ENCODE data around the gene TENM4.

The TENM4 gene

DNA sequence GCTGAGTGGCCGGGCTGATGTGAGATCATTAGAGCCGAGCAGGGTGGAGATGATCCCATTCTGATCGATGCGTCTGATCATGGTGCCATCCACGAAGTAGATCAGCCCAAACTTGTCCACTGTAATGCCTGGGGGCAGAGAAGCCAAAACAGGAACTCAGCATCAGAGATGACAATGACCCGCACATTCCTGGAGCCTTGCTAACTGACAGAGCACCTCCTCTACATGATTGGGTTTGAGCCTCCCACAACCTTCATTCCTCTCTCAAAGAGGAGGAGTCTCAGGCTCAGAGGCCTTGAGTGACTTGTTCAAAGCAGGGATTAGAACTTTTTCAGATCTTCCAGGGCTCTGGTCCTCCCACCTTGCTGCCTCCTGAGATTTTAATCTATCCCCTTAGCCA is 732.4 kb downstream of the TENM4 start:
- no peak for DNase-seq

DNA sequence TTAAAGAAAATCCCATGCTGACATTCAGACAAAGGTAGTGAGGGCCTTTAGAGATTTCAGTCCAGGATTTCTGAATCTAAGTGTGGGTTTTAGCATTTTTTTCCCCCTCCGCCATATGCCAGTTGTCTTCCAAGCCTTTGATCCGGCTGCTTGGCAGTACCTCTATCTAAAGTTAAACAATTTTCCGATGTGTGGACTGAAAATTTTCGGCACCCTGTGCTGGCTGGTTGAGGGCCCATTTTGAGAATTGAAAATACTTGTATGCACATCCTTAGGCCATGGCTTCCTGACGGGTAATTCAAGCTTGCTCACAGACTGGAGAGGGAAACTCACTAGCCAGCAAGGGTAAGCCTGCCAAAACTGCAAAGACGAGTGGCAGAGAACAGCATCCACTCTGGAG is 734.3 kb downstream of the TENM4 start:
- DNase-seq, result no peak

DNA sequence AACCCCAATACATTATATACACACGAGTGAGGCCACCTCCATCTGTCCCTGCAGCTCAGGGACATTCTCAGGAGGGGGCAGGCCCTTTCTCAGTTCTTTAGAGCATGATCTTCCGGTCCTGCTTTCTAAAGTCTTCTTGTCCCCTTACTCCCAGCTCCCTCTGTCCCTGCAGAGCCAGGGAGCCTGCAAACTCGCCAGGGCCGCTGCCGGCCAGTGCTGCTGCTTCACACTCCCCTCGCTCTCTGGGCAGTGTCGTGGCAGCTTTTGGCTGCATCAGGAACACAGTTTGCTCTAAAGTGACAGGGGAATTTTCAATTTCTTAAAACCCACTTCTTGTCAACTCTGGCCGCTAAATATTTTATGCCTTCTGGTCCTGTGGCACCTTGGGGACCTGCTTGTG is 736.0 kb downstream of the TENM4 start:
- DNase-seq, result no peak

DNA sequence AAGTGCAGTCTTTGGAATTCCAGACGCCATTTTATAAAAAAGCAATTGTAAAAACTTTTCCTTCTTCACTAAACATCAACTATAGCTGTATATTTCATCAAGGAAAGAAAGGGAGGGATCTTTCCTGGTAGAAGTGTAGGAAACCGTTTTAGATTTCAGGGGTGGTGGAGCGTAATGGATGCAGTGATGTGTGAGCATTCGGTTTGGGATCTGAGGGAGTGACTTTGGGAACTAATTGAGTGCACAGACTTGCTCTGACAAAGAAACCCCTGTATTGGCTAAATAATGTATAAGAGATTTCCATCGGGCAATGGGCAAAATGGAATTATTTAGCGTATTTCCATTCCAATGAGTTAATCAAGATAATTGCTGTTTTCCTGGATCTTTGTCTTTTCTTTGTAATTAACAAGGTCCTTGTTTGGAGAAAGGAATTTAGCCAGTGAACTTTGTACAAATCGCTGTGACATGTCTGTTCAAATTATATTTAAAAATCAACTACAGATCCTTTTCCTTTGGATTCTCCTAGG is 741.2 kb downstream of the TENM4 start:
- no peak for DNase-seq

DNA sequence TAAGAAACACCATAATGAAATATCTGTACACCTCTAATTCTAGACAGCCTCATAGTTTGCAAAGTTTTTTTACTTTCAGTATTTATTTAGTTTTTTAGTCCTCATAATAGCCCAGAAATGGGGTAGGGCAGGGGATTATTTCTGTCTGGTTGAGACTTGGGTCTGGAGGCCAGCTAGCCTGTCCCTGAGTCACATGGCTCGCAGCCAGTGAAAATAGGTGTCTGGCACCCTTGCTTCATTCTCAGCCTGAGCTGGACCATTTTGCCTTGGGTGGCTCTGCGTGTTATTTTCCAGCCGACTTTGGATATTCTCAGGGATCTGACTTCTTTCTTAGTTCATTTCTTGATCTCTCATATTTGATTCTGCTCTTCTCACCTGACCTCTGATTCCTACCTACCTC is 742.2 kb downstream of the TENM4 start:
- DNase-seq, result no peak

DNA sequence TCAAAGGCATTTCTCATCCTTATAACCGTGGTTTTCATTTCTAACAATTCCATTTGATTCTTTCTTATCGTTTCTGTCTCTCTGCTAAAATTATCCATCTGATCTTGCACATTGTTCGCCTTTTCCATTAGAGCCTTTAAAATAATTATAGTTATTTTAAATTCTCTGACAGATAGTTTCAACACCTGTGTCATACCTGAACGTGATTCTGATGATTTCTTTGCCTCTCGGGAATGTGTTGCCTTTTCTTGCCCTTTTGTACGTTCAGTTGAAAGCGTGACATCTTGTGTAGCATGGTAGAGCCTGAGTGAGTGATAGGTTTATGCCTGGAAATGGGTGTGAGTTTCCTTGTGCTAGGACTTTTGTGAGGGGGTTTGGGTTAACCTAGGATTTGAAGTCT is 744.7 kb downstream of the TENM4 start:
- no peak for DNase-seq

DNA sequence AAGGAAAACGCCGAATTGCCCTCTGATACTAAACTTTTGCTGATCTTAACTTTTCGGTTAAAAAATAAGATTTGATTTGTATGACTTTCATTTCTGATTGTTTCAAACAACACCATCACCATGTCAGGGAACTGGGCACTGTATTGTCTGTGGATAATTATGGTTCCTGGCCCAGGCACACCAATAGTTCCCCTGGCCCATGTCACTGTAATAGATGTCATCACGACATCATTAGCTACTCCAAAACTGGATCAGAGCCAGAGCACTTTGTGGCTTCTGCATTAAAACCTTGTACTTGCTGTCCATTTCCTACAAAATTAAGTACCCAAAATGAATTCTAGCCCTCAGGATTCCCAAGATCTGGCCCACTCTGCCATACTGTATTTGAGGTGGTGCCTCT is 746.7 kb downstream of the TENM4 start:
- DNase-seq, result no peak

DNA sequence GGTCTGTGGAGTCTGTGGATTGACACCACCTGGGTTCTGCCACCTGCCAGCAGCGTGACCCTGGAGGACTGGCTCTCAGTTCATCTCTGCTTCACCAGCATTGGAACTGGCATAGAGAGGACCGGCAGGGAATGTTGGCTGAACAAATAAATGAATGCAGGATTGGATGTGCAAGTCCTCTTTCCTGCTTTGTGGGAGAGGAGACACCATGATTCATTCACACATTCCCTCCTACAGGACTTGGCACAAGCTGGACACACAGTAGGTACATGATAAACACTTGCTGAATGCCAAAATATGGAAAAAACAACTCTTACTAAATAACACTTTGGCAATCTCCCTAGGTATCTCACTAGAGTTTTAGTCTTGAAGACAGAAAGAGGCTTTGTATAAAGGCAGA is 749.6 kb downstream of the TENM4 start:
- DNase-seq, result no peak

DNA sequence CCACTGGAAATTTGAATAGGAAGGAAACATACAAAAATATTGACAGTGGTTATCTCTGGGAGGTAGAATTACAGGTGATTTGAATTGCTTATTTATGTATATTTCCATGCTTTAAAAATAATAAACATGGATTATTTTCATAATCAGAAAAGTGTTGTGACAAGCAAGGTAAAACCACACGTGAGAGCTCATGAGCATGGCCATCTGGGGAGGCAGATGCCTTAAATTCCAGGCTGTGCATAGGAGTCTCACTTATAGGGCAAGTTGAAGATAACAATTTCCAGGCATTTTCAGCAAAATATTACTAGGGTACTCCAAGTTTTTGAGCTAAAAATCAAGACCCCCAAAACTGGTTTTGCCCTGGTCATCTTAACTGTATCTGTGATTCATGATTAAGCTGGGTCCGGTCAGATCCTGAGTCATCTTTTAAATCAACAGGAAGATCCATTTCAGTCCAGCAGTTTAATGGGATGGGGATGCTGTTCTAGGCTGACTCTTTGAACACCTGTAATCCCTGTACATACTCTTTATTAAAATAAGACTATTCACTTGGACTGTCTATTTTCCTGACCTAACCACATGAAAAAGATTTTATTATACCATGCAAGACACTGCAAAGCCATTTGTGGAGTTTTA is 750.4 kb downstream of the TENM4 start:
- DNase-seq, result no peak

DNA sequence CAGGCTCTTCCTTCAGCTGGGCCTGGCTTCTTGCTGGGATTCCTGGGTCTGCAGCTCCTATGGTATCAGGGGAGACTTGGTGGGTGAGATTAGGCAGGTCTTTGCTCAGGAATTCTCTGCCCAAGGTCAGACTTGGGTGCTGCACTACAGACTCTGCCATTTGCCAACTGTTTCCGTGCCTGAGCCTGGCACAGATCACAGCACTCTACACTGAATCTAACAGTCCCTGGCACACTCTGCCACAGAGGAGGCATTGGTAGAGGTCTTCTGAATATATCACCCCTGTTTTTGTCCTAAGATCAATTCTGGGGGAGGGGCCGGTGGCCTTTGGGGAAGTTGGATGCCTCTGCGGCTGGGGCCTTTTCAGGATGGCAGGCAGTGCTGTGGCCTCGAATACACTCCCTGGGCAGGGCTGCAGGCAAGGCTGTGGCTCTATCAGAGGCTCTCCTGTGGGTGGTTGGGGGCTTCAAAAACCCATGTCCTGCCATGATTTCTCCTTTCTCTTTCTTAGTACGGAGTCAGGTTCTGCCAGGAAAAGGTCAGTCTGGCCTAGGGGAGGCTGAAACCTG is 751.2 kb downstream of the TENM4 start:
- no peak for DNase-seq

DNA sequence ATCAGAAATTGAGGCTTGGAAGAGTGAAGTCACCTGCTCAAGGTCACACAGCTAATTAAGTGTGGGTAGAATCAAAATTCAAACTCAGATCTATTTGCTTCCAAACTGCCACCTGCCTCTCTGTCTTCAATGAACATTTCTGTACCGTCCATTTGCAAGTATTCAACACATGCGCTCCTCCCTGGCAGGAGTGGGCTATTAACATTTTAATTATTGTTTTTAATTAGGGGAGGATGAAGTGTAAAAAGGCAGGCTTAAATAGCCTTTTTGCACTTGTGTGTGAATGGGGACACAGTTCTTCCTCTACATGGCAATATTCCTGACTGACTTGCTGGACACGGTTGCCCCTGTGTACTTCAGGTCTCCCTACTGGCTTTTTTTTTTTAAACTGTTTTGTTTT is 751.7 kb downstream of the TENM4 start:
- no peak for DNase-seq

DNA sequence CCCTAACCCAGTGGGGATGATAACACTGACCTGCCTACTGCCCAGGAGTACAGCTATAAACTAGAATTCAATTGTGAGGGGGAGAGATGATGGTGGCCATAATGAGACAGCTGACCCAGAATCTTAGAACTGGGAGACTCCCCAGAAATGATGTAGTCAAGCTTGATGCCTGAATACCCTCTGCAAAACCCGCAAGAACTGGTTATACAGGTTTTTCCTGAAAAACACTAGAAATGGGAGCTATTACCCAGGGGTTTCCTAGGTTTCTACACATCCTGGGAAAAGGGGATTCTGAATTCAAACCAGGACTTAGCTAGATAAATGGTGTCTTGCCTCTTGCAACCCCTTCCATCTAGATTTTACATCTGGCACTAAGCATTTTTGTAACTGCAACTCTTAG is 752.4 kb downstream of the TENM4 start:
- DNase-seq, result no peak

DNA sequence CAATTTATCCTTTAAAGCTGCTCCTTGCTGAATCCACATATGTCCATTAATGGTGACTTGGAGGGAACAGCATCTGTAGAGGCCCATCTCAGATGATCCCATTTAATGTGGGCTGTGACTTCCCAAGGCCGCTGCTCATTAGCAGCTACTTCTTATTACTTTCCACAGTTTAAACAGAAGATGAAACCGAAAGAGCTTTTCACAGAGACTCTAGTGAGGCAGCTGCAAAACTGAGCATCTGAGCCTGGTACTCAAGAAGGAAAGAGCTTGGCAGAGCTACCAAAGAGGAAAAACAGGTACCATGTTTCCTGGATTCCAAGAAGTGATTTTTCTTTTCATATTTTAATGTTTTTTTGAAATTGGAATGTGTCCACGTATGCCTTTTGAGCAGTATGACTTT is 755.7 kb downstream of the TENM4 start:
- DNase-seq, result no peak

DNA sequence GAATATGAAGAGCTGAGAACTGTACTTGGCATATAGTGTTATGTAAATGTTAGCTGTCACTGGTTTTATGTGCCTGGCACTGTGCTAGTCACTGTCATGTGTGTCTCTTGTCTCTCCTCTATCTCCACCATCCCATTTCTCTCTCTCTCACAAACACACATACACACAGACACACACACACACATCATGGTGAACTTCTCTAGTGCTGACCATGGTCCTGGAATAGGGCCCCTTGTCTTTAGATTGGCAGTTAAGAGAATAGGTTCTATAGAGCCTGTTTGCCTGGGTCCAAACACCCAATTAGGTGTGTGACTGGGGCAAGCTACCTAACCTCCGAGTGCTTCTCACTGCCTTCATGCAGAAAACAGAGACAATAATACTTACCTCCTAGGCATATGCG is 756.5 kb downstream of the TENM4 start:
- DNase-seq, result no peak

DNA sequence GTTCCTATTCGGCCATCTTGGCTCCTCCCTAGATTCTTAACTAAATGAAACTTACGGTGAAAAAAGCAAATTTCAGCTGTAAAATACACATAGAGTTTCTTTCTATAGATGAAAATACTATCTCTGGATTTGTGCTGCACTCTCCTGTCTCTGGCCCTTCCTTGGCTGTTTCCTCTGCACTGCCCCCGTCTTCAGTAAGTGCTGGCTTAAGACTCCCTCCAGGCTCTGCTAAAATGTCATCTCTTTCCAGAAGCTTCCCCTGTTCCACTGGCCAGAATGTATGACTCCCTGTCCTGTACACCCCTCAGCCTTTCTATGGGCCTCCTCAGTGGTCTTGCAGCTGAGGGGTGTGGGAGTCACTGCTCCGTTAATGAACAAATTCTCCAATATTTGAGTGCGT is 757.1 kb downstream of the TENM4 start:
- no peak for DNase-seq

DNA sequence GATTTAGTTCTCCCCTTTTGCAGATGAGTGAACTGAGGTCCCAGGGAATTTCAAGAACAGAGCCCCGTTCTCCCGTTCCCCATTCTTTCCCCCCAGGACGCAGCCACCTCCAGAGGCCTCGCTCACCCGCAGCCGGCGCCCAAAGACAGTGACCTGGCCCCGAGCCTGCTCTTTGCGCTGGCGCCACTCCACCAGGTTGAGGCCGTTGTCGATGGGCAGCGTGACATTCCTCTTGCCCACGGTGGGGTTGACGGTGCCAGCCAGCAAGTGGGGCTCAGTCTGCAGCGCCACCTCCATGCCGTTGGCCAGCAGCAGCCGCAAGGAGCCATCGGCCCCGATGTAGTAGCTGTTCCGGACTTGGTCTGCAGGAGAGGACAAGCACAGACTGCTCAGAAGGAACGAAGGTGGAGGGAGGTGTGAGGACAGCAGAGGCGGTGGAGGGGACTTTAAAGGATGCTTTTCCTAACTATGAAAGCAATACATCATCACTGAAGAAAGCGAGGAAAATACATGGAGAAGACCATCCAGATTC is 764.7 kb downstream of the TENM4 start:
- DNase-seq, result no peak

DNA sequence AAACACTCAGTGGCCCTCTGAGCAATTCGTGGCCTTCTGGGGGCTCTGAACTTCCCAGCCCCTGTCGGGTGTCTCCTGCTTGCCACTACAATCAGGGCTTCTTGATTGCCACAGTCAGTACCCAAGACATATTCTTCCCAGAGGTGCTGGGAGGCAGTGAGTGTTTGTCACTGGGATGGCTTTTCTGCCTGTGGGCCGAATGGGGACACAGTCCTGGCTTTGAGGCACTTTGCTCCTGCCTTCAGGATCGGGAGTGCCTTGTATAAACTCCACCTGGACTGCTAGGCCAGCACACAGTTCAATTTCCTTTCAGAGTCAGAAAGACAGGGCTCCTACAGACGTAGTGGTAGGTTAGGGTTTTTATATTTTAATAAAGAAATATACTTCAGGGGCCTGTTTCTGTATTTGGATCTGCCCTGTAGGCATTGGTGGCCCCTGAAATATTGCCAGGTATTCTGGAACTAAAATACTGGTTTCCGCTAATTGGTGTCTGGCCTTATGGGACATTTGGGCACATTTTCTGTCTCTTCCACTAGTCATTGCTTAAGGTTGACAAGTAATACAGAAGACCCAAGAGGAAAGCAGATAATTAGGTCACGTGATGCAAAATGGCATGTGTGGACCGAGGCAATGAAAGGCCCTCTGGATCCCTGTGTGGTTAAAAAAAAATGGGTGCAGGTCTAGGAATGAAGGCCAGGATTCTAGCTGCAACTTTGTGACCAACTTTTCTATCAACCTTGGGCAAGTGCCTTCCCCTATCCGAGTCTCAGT is 767.8 kb downstream of the TENM4 start:
- DNase-seq, result no peak

DNA sequence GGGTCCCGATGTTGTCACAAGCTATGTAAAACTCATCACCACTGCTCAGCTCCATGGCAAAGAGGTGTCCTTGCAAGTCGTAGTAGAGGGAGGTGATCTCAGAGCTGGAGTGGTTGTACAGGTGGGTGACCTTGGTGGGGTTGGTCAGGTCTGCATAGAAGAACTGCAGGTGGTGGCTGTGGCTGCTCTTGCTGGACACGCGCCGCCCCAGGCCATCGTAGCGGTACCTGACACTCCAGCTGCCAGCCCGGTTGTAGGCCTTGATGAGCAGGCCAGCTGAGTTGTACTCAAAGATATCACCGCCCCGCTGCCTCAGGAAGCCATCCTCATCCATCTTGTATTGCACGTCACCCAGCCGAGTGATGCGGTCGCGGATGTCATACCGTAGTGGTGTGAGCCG is 771.6 kb downstream of the TENM4 start:
- DNase-seq, result no peak

DNA sequence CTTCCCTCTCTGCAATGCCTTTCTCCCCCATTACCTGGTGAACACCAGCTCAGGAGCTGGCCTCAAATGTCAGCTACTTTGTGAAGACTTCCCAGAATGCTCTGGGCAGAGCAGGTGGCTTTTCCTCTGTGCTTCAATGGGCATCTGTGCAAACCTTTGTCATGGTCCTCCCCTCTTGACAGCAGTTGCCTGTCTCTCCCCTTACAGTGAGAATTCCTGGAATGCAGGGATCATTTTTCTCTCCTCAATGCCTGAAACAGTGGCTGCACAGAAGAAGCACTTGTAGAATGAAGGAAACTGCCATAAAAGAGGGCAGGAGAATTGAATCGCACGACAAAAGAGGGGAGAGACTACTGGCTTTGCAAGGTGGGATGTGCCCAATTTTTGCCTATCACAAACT is 773.4 kb downstream of the TENM4 start:
- DNase-seq, result no peak

DNA sequence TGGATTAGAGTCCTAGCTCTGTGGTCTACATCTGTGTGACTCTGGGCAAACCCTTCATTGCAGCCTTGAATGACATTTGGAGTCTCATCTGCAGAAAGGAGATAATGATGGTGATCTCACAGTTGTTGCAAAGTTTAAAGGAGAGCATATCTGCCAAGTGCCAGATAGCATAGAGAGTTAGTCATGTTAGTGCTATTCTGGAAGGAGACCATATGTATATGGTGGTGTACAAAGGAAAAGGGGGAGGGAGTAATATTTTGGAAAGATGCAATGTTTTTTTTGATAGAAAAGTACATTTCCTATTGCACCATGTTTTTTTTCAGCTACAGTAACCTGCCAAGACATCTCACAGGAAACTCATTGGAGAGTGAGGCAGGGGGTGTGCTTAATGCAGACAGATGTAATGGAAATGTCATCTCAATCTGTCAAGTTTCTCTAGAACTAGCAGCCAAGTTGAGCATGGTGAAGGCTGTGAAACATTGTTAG is 774.1 kb downstream of the TENM4 start:
- DNase-seq, result no peak

DNA sequence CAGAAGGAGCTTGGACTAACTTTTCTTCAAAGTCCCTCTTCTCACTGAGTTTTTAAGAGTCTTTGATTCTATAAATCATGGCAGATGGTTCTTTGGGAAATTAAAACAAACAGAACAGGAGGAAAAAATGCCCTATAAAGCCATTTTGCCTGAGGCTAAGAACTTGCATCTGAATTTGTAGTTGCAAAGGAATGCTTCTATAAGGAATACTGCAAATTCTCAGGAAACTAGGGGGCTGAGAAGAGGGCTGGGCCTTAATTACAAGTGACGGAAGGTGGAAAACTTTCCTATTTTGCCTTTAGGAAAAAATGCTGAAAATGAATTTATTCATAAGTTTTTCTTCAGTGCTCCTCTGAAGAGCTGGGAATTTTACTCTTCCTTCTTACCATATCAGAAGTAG is 776.2 kb downstream of the TENM4 start:
- no peak for DNase-seq

DNA sequence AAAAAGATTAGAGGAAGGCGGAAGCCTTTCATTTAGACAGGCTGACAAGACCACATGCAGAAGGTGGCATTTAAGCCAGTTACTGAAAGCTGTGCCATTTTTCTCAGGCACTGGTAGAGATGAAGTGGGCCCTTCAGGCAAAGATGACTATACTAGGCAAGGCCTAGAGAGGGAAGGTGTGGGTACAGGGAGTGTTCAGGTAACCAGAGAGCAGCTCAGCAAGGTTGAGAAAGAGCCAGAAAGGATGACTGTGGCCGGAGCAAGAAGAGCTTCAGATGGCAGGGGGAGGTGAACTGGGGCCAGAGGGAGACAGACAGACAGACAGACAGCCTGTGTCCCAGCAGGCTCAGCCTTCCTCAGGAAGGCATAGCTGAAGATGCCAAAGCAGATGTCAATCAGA is 778.0 kb downstream of the TENM4 start:
- no peak for DNase-seq

DNA sequence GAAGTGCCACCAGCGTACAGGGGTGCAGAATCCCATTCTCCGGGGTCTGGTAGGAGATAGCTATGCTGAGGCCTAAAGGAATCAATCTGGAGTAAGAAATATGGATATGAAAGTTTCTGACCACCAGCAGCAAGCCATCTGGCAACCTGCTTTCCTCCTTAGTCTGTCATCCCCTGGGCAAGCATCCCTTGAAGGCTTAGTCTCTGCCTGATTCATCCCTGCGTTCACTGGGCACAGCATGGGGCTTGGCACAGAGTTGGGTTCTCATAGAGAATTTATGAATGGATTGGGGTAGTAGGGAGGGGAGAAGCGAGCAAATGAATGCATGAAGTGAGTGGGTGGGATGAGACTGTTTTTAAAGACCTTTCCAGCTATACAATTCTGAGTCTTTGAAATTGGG is 780.4 kb downstream of the TENM4 start:
- DNase-seq, result no peak
